Measurements from ENCODE around the gene SPRED2. TPM values are rescaled to one million over a fixed set of nuclear protein-coding genes. Genes with fewer than 3 reads are reported as not detected.

The SPRED2 gene
- total and polyA plus RNA-seq, 4 donors: 6.7 to 7.5 (median 7.1) TPM

DNA sequence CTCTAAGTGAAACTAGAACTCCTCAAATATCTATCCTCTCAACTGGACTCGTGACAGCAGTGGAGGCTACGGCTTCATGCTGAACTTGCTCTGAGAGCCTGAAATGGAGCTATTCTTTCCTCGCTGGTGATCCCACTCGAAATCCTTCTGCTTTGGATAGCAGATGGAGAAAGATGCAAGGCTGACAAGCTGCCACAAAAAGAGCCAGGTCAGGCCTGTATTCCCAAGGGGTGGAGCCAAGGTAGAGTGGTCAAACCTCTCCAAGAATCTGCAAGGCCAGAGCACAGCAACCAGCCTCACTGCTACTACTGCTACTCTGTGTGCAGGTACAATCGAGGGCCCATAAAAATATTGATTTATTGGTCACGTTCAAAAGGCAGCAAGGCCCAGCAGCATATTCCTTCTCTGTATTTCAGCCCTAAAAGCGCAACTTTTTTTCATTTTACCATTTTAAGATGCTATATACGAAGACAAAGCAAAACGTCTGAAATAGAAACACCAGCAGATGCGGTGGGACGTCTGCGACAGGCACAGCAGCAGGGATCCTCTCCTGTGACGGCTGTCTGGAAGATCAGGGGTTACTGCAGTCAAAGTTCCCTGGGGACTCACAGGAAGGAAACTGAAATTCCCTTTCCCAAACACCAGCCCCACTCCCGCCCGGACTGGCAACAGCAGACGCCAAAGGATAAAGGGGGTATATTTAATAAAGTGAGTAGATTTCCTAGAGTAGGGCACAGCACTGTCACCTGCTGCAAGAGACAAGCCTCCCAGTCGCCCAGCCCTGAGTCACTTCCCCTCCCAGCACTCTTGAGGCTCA, 2.4 kb downstream of the SPRED2 start:
- no peak for DNase-seq (ENCODE audit: low spot score)
- Histone ChIP-seq H3K4me1 (ENCODE audit: control insufficient read depth in 4 of 4, insufficient read depth in 4 of 4, low read length in 3 of 4) (peaks cover 1 to 35% (median 24%) of the 10 kb centered on the region in 4 donors), H3K27ac (ENCODE audit: low read depth in 1 of 2, low read length in 2 of 2) (peak overlapping the region; percentile 93 to 98), H3K27me3 (ENCODE audit: control insufficient read depth in 4 of 4, insufficient read depth in 4 of 4, low read length in 3 of 4) (no peaks in the 10 kb centered on the region), H3K4me3 (ENCODE audit: low read depth in 1 of 3, low read length in 3 of 3) (peak overlapping the region; percentile 73 to 88 (median 87)), H3K9ac (ENCODE audit: low read depth in 1 of 2, low read length in 2 of 2) (peak overlapping the region in 1 of 2 donors; percentile 5), H3K36me3 (ENCODE audit: control insufficient read depth in 4 of 4, insufficient read depth in 3 of 4, low read depth in 1 of 4, low read length in 3 of 4) (no peaks in the 10 kb centered on the region), H3K9me3 (ENCODE audit: control insufficient read depth in 4 of 4, low read length in 3 of 4) (no peaks in the 10 kb centered on the region)
- TF ChIP-seq JUND (IDR thresholded peaks at IDR 0.05): no peak
- TF ChIP-seq RXRA (IDR thresholded peaks at IDR 0.05): no peak
- no peak for TF ChIP-seq HNF4G (IDR thresholded peaks at IDR 0.05)
- TF ChIP-seq, protein P1, sequence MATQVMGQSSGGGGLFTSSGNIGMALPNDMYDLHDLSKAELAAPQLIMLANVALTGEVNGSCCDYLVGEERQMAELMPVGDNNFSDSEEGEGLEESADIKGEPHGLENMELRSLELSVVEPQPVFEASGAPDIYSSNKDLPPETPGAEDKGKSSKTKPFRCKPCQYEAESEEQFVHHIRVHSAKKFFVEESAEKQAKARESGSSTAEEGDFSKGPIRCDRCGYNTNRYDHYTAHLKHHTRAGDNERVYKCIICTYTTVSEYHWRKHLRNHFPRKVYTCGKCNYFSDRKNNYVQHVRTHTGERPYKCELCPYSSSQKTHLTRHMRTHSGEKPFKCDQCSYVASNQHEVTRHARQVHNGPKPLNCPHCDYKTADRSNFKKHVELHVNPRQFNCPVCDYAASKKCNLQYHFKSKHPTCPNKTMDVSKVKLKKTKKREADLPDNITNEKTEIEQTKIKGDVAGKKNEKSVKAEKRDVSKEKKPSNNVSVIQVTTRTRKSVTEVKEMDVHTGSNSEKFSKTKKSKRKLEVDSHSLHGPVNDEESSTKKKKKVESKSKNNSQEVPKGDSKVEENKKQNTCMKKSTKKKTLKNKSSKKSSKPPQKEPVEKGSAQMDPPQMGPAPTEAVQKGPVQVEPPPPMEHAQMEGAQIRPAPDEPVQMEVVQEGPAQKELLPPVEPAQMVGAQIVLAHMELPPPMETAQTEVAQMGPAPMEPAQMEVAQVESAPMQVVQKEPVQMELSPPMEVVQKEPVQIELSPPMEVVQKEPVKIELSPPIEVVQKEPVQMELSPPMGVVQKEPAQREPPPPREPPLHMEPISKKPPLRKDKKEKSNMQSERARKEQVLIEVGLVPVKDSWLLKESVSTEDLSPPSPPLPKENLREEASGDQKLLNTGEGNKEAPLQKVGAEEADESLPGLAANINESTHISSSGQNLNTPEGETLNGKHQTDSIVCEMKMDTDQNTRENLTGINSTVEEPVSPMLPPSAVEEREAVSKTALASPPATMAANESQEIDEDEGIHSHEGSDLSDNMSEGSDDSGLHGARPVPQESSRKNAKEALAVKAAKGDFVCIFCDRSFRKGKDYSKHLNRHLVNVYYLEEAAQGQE (IDR thresholded peaks at IDR 0.05): no peak
- TF ChIP-seq, protein P2, sequence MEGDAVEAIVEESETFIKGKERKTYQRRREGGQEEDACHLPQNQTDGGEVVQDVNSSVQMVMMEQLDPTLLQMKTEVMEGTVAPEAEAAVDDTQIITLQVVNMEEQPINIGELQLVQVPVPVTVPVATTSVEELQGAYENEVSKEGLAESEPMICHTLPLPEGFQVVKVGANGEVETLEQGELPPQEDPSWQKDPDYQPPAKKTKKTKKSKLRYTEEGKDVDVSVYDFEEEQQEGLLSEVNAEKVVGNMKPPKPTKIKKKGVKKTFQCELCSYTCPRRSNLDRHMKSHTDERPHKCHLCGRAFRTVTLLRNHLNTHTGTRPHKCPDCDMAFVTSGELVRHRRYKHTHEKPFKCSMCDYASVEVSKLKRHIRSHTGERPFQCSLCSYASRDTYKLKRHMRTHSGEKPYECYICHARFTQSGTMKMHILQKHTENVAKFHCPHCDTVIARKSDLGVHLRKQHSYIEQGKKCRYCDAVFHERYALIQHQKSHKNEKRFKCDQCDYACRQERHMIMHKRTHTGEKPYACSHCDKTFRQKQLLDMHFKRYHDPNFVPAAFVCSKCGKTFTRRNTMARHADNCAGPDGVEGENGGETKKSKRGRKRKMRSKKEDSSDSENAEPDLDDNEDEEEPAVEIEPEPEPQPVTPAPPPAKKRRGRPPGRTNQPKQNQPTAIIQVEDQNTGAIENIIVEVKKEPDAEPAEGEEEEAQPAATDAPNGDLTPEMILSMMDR (IDR thresholded peaks at IDR 0.05; ENCODE audit: low read depth, low read length, missing input control): no peak
- TF ChIP-seq, protein P3, sequence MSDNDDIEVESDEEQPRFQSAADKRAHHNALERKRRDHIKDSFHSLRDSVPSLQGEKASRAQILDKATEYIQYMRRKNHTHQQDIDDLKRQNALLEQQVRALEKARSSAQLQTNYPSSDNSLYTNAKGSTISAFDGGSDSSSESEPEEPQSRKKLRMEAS (IDR thresholded peaks at IDR 0.05): no peak
- TF ChIP-seq EGR1 (IDR thresholded peaks at IDR 0.05; ENCODE audit: low read depth in 2 of 2): no peak
- TF ChIP-seq, protein P4, sequence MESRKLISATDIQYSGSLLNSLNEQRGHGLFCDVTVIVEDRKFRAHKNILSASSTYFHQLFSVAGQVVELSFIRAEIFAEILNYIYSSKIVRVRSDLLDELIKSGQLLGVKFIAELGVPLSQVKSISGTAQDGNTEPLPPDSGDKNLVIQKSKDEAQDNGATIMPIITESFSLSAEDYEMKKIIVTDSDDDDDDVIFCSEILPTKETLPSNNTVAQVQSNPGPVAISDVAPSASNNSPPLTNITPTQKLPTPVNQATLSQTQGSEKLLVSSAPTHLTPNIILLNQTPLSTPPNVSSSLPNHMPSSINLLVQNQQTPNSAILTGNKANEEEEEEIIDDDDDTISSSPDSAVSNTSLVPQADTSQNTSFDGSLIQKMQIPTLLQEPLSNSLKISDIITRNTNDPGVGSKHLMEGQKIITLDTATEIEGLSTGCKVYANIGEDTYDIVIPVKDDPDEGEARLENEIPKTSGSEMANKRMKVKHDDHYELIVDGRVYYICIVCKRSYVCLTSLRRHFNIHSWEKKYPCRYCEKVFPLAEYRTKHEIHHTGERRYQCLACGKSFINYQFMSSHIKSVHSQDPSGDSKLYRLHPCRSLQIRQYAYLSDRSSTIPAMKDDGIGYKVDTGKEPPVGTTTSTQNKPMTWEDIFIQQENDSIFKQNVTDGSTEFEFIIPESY (IDR thresholded peaks at IDR 0.05): no peak
- TF ChIP-seq TAF1 (conservative IDR thresholded peaks at IDR 0.05): no peak
- TF ChIP-seq GABPA (IDR thresholded peaks at IDR 0.05 in 1 of 2, conservative IDR thresholded peaks at IDR 0.05 in 1 of 2): no peak
- no peak for TF ChIP-seq RAD21 (IDR thresholded peaks at IDR 0.05)
- no peak for TF ChIP-seq FOXA1 (IDR thresholded peaks at IDR 0.05)
- no peak for TF ChIP-seq NR2F2 (IDR thresholded peaks at IDR 0.05)
- no peak for TF ChIP-seq YY1 (IDR thresholded peaks at IDR 0.05)
- TF ChIP-seq FOXA2 (IDR thresholded peaks at IDR 0.05): no peak
- no peak for TF ChIP-seq SP1 (IDR thresholded peaks at IDR 0.05)
- WGBS: 37% methylated on average over 17 of the region's 17 CpGs
